KOPT-K1 (cell line): ENCODE results near the gene COL4A1.

ENCODE experiments used
- H3K27ac ChIP-seq: fragments of 200-600 bp; sonication (generic); 2 replicates; pipeline ENCODE4 v1.5.1; 2016; ENCODE audit warnings: antibody characterized with exemption, mild to moderate bottlenecking, low read depth, low read length; ENCODE audit not compliant: poor library complexity, severe bottlenecking
- H3K36me3 ChIP-seq: fragments of 200-600 bp; sonication (generic); 2 replicates; pipeline ENCODE4 v1.5.1; 2017; ENCODE audit warnings: antibody characterized with exemption, mild to moderate bottlenecking, low read length, moderate library complexity; ENCODE audit not compliant: insufficient read depth
- H3K9me3 ChIP-seq: fragments of 200-600 bp; sonication (generic); 2 replicates; pipeline ENCODE4 v1.5.1; 2017; ENCODE audit warnings: antibody characterized with exemption, low read length, mild to moderate bottlenecking; ENCODE audit not compliant: insufficient read depth, poor library complexity, severe bottlenecking

Gene COL4A1

DNA sequence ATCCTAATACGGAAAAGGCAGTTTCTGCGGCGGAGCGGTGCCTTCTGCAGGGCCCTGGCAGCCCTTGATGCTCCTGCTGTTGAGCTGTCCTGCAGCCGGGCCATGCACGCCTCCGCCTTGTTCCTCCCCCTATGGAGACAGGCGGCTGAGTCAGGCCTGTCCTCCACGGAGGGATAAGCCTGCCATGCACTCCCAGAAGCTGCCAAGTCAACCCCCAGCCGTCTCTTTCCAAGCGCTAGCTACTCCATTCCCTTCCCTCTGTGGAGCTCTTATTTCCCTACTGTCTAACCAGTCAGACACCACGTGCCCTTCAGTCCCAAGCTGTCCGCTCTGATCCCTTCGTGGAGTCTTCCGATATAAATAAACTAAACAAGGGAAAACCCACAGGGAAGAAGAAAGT is 197.0 kb downstream of the COL4A1 start:
- Histone ChIP-seq H3K9me3 (no peaks in the 10 kb centered on the region), H3K36me3 (no peaks in the 10 kb centered on the region), H3K27ac (no peak overlapping the region)

DNA sequence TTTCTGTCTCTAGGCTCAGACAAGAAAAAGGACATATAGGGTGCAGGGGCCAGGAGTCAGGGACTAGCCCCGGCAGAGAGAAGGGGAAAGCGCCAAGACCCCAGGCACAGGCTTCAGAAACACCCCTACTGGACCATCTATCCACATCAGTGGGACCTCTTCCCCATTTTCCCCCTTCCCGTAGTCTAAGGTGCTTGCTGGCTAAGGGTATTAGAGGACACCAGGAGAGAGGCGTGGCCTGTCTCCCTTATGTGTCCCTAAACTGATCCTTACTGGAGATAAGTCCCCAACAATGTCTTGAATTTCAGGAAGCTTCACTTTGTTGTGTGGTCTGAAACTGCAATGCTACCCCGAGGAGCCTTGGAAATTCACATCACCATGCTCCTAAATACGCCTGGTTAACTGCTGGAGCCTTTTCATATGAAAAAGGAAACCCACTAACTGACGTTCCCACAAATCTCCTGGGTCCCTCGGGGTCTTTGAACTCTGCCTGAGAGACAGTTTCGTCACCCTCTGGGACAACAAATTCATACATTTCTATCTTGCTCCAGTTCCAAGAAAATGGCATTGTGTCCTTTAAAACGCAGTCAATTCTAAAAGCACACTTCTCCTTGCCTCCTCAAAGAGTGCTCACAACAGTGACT is 197.7 kb downstream of the COL4A1 start:
- Histone ChIP-seq H3K27ac (no peak overlapping the region), H3K9me3 (no peaks in the 10 kb centered on the region), H3K36me3 (no peaks in the 10 kb centered on the region)

DNA sequence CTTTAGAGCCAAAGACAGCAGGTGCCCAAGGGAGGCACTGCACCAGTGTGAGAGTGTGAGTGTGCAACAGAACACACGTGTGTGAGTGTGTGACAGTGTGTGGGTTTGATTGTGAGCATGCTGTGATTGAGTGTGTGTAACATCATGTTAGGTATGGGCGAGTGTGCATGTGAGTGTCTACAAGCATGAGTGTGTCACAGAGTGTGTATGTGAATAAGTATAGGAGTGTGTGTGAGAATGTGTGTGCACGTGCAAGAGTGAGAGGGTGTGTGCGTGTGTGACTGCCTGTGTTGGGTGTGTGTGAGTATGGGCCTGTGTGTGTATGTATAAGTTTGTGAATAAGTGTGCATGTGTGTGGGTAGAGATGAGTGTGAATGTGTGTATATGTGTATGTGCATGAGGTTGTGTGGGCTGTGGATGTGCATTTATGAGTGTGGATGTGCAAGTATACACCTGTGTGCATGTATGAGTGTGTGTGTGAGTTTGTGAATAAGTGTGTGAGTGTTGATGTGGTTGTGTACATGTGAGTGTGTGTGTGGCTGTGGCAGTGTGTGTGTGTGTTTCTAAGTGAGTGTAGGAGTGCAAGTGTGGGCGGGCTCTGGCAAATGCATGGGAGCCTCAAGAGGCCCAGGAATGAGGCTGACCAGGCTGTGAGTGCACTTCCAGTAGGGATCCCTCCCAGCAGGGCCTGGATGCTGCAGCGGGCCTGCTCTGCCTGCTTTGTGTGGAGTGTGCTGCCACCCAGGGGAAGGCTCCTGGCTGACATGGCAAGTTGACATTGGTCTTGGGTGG is 198.4 kb downstream of the COL4A1 start:
- Histone ChIP-seq H3K27ac (no peak overlapping the region), H3K36me3 (no peaks in the 10 kb centered on the region)

DNA sequence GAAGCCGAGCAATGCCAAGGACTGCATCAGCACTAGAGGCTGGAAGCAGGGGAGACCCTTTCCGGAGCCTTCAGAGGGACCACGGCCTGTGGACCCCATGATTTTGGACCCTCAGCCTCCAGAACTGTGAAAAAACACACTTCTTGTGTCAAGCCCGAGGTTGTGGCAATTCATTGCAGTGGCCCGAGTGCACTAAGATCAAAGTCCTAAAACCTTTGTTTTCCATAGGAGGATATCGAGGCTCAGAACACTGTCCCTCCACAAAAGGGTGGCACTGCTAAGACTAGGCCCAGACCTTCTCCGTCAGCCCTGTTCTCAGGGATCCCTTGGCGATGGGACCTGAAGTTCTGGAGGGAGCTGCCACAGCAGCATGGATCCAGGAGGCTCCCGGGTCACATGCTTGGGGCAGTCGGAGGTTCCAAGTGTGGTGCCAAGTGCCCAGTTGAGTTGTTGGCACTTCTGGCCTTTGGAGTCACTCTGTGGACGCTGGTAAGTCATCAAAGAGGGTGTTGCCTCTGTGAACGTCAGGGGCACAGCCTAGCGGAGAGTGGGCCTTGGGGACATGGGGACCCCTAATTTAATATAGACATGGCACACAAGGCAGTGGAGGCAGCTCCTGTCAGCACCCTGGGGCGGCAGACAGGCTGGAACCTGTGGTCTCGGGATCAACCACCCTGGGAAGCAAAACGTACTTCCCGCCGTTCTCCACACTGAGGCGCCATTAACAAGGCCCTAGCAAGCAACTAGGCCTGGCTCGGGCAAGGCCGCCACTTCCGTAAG is 199.2 kb downstream of the COL4A1 start:
- no peaks in the 10 kb centered on the region for H3K36me3 ChIP-seq
- H3K27ac ChIP-seq: no peak overlapping the region
- no peaks in the 10 kb centered on the region for H3K9me3 ChIP-seq

More for the DNA sequence above, 198.4 kb downstream of the COL4A1 start:
- no peaks in the 10 kb centered on the region for H3K9me3 ChIP-seq

GRCh38 chr13:110106726-110107125 is 200.2 kb downstream of the COL4A1 start:
- no peaks in the 10 kb centered on the region for H3K36me3 ChIP-seq
- H3K27ac ChIP-seq: no peak overlapping the region

DNA sequence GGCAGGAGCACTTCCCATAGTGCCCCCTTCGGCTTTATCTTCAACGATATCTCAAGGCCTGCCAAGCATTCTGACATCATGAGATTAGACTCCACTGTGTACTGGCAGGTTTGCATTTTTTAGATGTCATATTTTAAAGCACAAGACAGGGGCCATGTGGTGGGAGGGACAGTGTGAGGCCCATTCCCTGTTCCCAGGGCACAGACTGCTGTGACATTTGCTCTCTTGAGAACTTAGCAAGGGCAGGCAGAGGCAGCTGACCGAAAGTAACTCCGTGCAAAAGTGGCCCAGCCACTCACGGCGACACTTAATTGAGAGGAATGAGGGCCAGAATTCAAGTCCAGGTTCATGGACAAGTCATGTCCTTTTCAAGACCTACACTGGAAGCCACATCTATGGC is 201.8 kb downstream of the COL4A1 start:
- Histone ChIP-seq H3K9me3 (peaks cover 4% of the 10 kb centered on the region), H3K27ac (no peak overlapping the region), H3K36me3 (no peaks in the 10 kb centered on the region)

More at GRCh38 chr13:110106726-110107125, 200.2 kb downstream of the COL4A1 start:
- peaks cover 4% of the 10 kb centered on the region for H3K9me3 ChIP-seq

DNA sequence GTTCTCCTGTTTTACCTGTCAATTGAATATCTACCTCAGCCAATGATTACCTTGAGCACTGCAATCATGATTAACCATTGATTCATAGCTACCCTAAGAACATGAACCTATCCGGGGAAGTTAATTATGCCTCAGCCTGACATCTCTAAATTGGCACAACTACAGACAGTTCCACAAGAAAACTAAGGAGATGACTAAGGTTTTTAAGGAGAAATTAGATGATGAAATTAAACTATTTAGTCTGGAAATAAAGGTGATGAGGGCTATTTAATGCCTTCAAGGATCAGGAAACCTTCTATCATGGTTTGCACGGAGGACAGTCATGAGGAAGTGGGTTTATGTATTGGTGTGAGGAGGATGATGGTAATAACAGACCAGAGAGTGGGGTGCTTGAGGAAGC is 203.4 kb downstream of the COL4A1 start:
- H3K9me3 ChIP-seq: peaks cover 13% of the 10 kb centered on the region
- H3K27ac ChIP-seq: no peak overlapping the region
- H3K36me3 ChIP-seq: no peaks in the 10 kb centered on the region

GRCh38 chr13:110103026-110103425 is 203.9 kb downstream of the COL4A1 start:
- Histone ChIP-seq H3K9me3 (peaks cover 18% of the 10 kb centered on the region), H3K36me3 (no peaks in the 10 kb centered on the region), H3K27ac (no peak overlapping the region)

DNA sequence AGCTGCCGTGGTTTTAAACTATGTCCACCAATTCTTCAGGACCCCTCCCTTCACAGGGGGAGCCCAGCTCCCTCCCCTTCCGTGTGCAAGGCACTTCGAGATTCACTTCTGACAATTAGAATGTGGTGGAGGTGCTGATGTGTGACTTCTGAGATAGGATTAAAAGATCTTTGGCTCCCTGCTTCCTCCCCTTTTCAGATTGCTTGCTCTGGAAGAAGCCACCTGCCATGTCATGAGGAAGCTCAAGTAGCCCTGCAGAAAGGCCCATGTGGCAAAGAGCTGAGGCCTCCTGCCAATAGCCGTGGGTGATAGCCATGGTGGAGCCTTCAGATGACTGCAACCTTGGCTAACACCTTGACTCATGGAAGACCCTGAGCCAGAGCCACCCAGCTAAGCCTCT is 204.9 kb downstream of the COL4A1 start:
- no peaks in the 10 kb centered on the region for H3K36me3 ChIP-seq
- H3K27ac ChIP-seq: no peak overlapping the region
- H3K9me3 ChIP-seq: peaks cover 24% of the 10 kb centered on the region

DNA sequence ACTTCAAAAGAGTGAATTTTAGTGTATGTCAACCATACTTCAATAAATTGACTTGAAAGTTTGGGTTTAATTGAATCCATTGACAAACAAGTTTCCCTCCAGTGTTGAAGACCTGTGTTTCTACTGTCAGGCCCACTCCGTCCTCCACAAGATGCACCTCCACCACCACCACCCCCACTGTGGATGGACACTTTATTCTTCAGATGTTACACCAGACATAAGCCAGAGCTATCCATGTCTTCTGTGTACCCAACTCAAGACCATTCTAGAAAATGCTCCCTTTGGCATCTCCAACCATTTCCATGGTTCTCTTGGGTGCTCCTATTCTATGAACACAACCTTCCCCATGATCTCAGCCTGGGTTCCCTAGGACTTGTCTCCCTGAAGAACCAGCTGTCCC is 207.0 kb downstream of the COL4A1 start:
- no peak overlapping the region for H3K27ac ChIP-seq
- peaks cover 24% of the 10 kb centered on the region for H3K9me3 ChIP-seq
- no peaks in the 10 kb centered on the region for H3K36me3 ChIP-seq
